HCT116 (cell line): Measurements from ENCODE around the gene CHN1. TPM values are rescaled to one million over a fixed set of nuclear protein-coding genes. Genes with fewer than 3 reads are reported as not detected.

Source experiments
- ATAC-seq: fragments of 200-7000 bp; cut with Tn5 transposase; 2 replicates; pipeline ENCODE4 v1.9.1; 2020; ENCODE audit warnings: mild to moderate bottlenecking, moderate library complexity
- BruUV-seq: library from RNA; stranded (reverse); fragments of 400-500 nt; replicated peaks from 2 replicates; lab custom pipeline; 2021; lab: Mats Ljungman, UMichigan
- CTCF ChIA-PET: fragments of 300-600 bp; sonication (Branson Sonifier 250); formaldehyde crosslinking; loops from one replicate; lab custom pipeline; 2021; ENCODE audit warnings: antibody characterized with exemption; lab: Charles Lee
- POLR2A ChIA-PET: fragments of 300-600, 350-600 bp; sonication (Branson Sonifier 250); formaldehyde crosslinking; loops from one replicate; lab custom pipeline; 2021; ENCODE audit warnings: antibody characterized with exemption; lab: Charles Lee
- RAD21 ChIA-PET, 2 experiments: fragments of 300-600 bp; sonication (Branson Sonifier 250); formaldehyde crosslinking; loops; one replicate each; lab custom pipeline; 2023; ENCODE audit warnings: low total read pairs in 2 of 2; ENCODE audit not compliant: uncharacterized antibody in 2 of 2, unreplicated experiment in 2 of 2, low non-redundant PET in 1 of 2; lab: Charles Lee
- DNase-seq: peaks from one replicate; pipeline ENCODE4 v3.0.0-alpha.2; 2010; ENCODE audit warnings: low read depth, low spot score
- H2AFZ ChIP-seq: fragments of 200-600 bp; shearing (Covaris generic), sonication (generic); 2 replicates; pipeline ENCODE4 v1.6.1; 2017; ENCODE audit warnings: low read depth, mixed run types, mixed read lengths, antibody characterized with exemption, low read length; ENCODE audit not compliant: poor library complexity, severe bottlenecking
- H3K27ac ChIP-seq: 2 replicates; pipeline ENCODE4 v1.5.1; 2012; ENCODE audit warnings: low read depth, low read length
- H3K27me3 ChIP-seq: fragments of 200-600 bp; sonication (generic); 2 replicates; pipeline ENCODE4 v1.6.1; 2016; ENCODE audit warnings: mixed run types, low read length, mixed read lengths; ENCODE audit not compliant: insufficient read depth
- H3K36me3 ChIP-seq, 2 experiments: fragments of 200-500 bp in 1 of 2; fragments of 200-600 bp in 1 of 2; sonication (Bioruptor generic) in 1 of 2; sonication (generic) in 1 of 2; 2 replicates each; pipeline versions ENCODE4 v1.5.1 to v1.6.1; 2014 to 2016; ENCODE audit warnings: low read length in 2 of 2, inconsistent platforms in 1 of 2, mixed read lengths in 1 of 2, mixed run types in 1 of 2; ENCODE audit not compliant: insufficient read depth in 2 of 2, control insufficient read depth in 1 of 2
- H3K4me1 ChIP-seq, 2 experiments: fragments of 200-600 bp in 1 of 2; sonication (generic) in 1 of 2; 2 replicates each; pipeline versions ENCODE4 v1.5.1 to v1.6.1; 2012 to 2017; ENCODE audit warnings: low read length in 2 of 2, inconsistent platforms in 1 of 2, mild to moderate bottlenecking in 1 of 2, mixed read lengths in 1 of 2, mixed run types in 1 of 2, moderate library complexity in 1 of 2; ENCODE audit not compliant: insufficient read depth in 2 of 2, control insufficient read depth in 1 of 2
- H3K4me2 ChIP-seq: fragments of 200-600 bp; sonication (generic); 2 replicates; pipeline ENCODE4 v1.6.1; 2017; ENCODE audit warnings: mixed run types, low read length, mixed read lengths
- H3K4me3 ChIP-seq, 2 experiments: fragments of 200-600 bp in 1 of 2; sonication (generic) in 1 of 2; replicated peaks in 1 of 2; 2 replicates each; pipeline ENCODE4 v1.5.1; 2011 to 2016; ENCODE audit warnings: low read length in 2 of 2, control low read depth in 1 of 2, low read depth in 1 of 2, mild to moderate bottlenecking in 1 of 2, mixed read lengths in 1 of 2, mixed run types in 1 of 2
- H3K79me2 ChIP-seq: fragments of 200-600 bp; sonication (generic); 2 replicates; pipeline ENCODE4 v1.6.1; 2017; ENCODE audit warnings: mild to moderate bottlenecking, mixed run types, low read length, moderate library complexity, mixed read lengths; ENCODE audit not compliant: insufficient read depth
- H3K9ac ChIP-seq: fragments of 200-600 bp; sonication (generic); 2 replicates; pipeline ENCODE4 v1.6.1; 2016; ENCODE audit warnings: low read length, mixed read lengths
- H3K9me2 ChIP-seq: fragments of 200-600 bp; sonication (generic), shearing (Covaris generic); 2 replicates; pipeline ENCODE4 v1.6.1; 2017; ENCODE audit warnings: mixed run types, mild to moderate bottlenecking, moderate library complexity; ENCODE audit not compliant: insufficient read depth
- H3K9me3 ChIP-seq, 2 experiments: fragments of 200-500 bp in 1 of 2; fragments of 200-600 bp in 1 of 2; sonication (Bioruptor generic) in 1 of 2; sonication (generic) in 1 of 2; 2 replicates each; pipeline ENCODE4 v1.6.1; 2014 to 2017; ENCODE audit warnings: low read length in 2 of 2, mixed read lengths in 2 of 2, inconsistent platforms in 1 of 2, low read depth in 1 of 2, mild to moderate bottlenecking in 1 of 2, mixed run types in 1 of 2, moderate library complexity in 1 of 2; ENCODE audit not compliant: control insufficient read depth in 1 of 2, insufficient read depth in 1 of 2
- H4K20me1 ChIP-seq: fragments of 200-600 bp; sonication (generic), shearing (Covaris generic); 2 replicates; pipeline ENCODE4 v1.6.1; 2017; ENCODE audit warnings: mixed run types, mild to moderate bottlenecking, moderate library complexity; ENCODE audit not compliant: insufficient read depth
- ATF3 ChIP-seq: IDR thresholded peaks from 2 replicates; pipeline ENCODE4 v1.6.1; 2012
- CBX3 ChIP-seq: IDR thresholded peaks from 2 replicates; pipeline ENCODE4 v1.6.1; 2012; ENCODE audit warnings: low read depth
- CEBPB ChIP-seq: IDR thresholded peaks from 2 replicates; pipeline ENCODE4 v1.6.1; 2012; ENCODE audit warnings: low read depth
- EGR1 ChIP-seq: IDR thresholded peaks from 2 replicates; pipeline ENCODE4 v1.6.1; 2012; ENCODE audit warnings: low read depth
- EZH2 ChIP-seq: fragments of 200-600 bp; sonication (generic); IDR thresholded peaks from 2 replicates; pipeline ENCODE4 v1.6.1; 2017; ENCODE audit warnings: antibody characterized with exemption, mixed run types
- EZH2phosphoT487 ChIP-seq: fragments of 200-600 bp; IDR thresholded peaks from 2 replicates; pipeline ENCODE4 v1.6.1; 2018; ENCODE audit warnings: antibody characterized with exemption, borderline replicate concordance
- FOSL1 ChIP-seq: IDR thresholded peaks from 2 replicates; pipeline ENCODE4 v1.6.1; 2012; ENCODE audit warnings: low read depth
- JUND ChIP-seq: IDR thresholded peaks from 2 replicates; pipeline ENCODE4 v1.6.1; 2012
- POLR2A ChIP-seq: IDR thresholded peaks from 2 replicates; pipeline ENCODE4 v1.7.0; 2011; ENCODE audit warnings: borderline replicate concordance; ENCODE audit not compliant: insufficient read depth, insufficient read length; ENCODE audit errors: extremely low read depth
- POLR2AphosphoS5 ChIP-seq: IDR thresholded peaks from 2 replicates; pipeline ENCODE4 v1.6.1; 2011; ENCODE audit warnings: mild to moderate bottlenecking, low read depth, low read length, moderate library complexity
- REST ChIP-seq: IDR thresholded peaks from 2 replicates; pipeline ENCODE4 v1.6.1; 2012; ENCODE audit warnings: low read depth
- YY1 ChIP-seq: IDR thresholded peaks from 2 replicates; pipeline ENCODE4 v1.6.1; 2011; ENCODE audit warnings: low read length, low read depth, moderate library complexity, mild to moderate bottlenecking; ENCODE audit not compliant: insufficient replicate concordance; ENCODE audit errors: extremely low read depth
- ZFX ChIP-seq: fragments of 450-650 bp; IDR thresholded peaks from 2 replicates; pipeline ENCODE4 v1.6.1; 2017
- intact Hi-C: fragments of 100-400 bp; cut with micrococcal nuclease; formaldehyde crosslinking; loops from 2 replicates; pipeline ENCODE4 v1.10.0; 2022
- total RNA-seq: library from RNA; stranded (reverse); gene quantifications from one replicate; pipeline ENCODE4 v1.2.1, GENCODE V29; 2021; ENCODE audit not compliant: unreplicated experiment

Gene CHN1
- total RNA-seq, 1 experiment from 2014 or later: 3.6 TPM

- no peak overlapping the region for H3K4me2 ChIP-seq
Observed at GRCh38 chr2:174846218-174846617, 159.0 kb downstream of the CHN1 start.

More at GRCh38 chr2:174846218-174846617, 159.0 kb downstream of the CHN1 start:
- Histone ChIP-seq H3K9me2 (no peaks in the 10 kb centered on the region), H3K36me3 (no peaks in the 10 kb centered on the region), H3K4me1 (peaks cover 4 to 6% of the 10 kb centered on the region in 2 experiments; a peak in 2 of 4 replicates), H2AFZ (no peak overlapping the region), H3K79me2 (no peaks in the 10 kb centered on the region), H3K27me3 (no peaks in the 10 kb centered on the region), H4K20me1 (no peaks in the 10 kb centered on the region), H3K9me3 (no peaks in the 10 kb centered on the region), H3K9ac (no peak overlapping the region), H3K4me3 (no peak overlapping the region), H3K27ac (no peak overlapping the region)
- DNase-seq (no peak), ATAC-seq (no peak)
- ChIA-PET POLR2A (no interaction called here), CTCF (no interaction called here), RAD21 (no interaction called here)
- no peak for TF ChIP-seq REST
- TF ChIP-seq POLR2AphosphoS5: no peak
- TF ChIP-seq POLR2A: no peak
- TF ChIP-seq EGR1: no peak
- no peak for TF ChIP-seq EZH2
- no peak for TF ChIP-seq EZH2phosphoT487
- TF ChIP-seq ATF3: no peak
- no peak for TF ChIP-seq YY1
- TF ChIP-seq FOSL1: no peak
- TF ChIP-seq CBX3: no peak
- no peak for TF ChIP-seq CEBPB
- no peak for TF ChIP-seq JUND
- no peak for TF ChIP-seq ZFX
- intact Hi-C loops: no loop called here
- BruUV-seq: no TSS peak
